RPMI7951 (cell line): Measurements from ENCODE around the gene ANKRD1. TPM values are rescaled to one million over a fixed set of nuclear protein-coding genes. Genes with fewer than 3 reads are reported as not detected.

Experiments used
- total RNA-seq: library from RNA; depleted of rRNA; stranded (reverse); fragments of >200 nt; shearing (Covaris generic); gene quantifications from 2 replicates; pipeline ENCODE4 v1.2.3, GENCODE V29; 2014; rRNA removed

The ANKRD1 gene
- total RNA-seq, 1 experiment from 2014 or later: 0.36 TPM

Other genes with a start within 250 kb of the ANKRD1 start
- gene HTR7, start 63.0 kb downstream of the ANKRD1 start, total RNA-seq: 6.8 and 7.3 TPM in 2 replicates
- gene RPP30, start 49.1 kb downstream of the ANKRD1 start, total RNA-seq: 85.4 and 97.6 TPM in 2 replicates